ACHN (cell line): ENCODE data around the gene C1orf74.

ENCODE experiments used
- DNase-seq: peaks from one replicate; pipeline ENCODE4 v3.0.0-alpha.2; 2015
- in situ Hi-C: cut with HindIII; loops from 2 replicates; pipeline ENCODE4 v1.10.0; 2017; ENCODE audit warnings: low sequenced_read_pairs, low pct_ligation_motif_present, low pct_unique_long_range_greater_than_20kb

Gene C1orf74

GRCh38 chr1:209755256-209755655 lies 29.1 kb downstream of the C1orf74 start:
- in situ Hi-C loops, result no loop called here
- DNase-seq, result no peak

GRCh38 chr1:209752890-209753289 lies 31.5 kb downstream of the C1orf74 start:
- no peak for DNase-seq
- in situ Hi-C loops, result no loop called here

- in situ Hi-C loops, result no loop called here
- DNase-seq, result no peak
Observed at GRCh38 chr1:209751627-209752231, 32.6 kb downstream of the C1orf74 start.

GRCh38 chr1:209749670-209750323 lies 34.6 kb downstream of the C1orf74 start:
- in situ Hi-C loops, result no loop called here
- no peak for DNase-seq

- in situ Hi-C loops, result no loop called here
- DNase-seq, result no peak
Observed at GRCh38 chr1:209749205-209749604, 35.2 kb downstream of the C1orf74 start.

GRCh38 chr1:209748620-209749019 lies 35.7 kb downstream of the C1orf74 start:
- no peak for DNase-seq
- in situ Hi-C loops, result no loop called here

GRCh38 chr1:209747580-209748262 lies 36.6 kb downstream of the C1orf74 start:
- in situ Hi-C loops, result no loop called here
- DNase-seq, result peak; percentile 99

GRCh38 chr1:209746451-209747165 lies 37.8 kb downstream of the C1orf74 start:
- in situ Hi-C loops, result no loop called here
- no peak for DNase-seq

- in situ Hi-C loops, result no loop called here
- no peak for DNase-seq
Observed at GRCh38 chr1:209743145-209743482, 41.2 kb downstream of the C1orf74 start.

GRCh38 chr1:209742409-209743144 lies 41.8 kb downstream of the C1orf74 start:
- peak; percentile 52 for DNase-seq
- in situ Hi-C loops, result no loop called here

- in situ Hi-C loops, result no loop called here
- DNase-seq, result no peak
Observed at GRCh38 chr1:209741889-209742288, 42.5 kb downstream of the C1orf74 start.

GRCh38 chr1:209741193-209741592 lies 43.2 kb downstream of the C1orf74 start:
- in situ Hi-C loops, result no loop called here

GRCh38 chr1:209738270-209738669 lies 46.1 kb downstream of the C1orf74 start:
- no peak for DNase-seq
- in situ Hi-C loops, result no loop called here

More at GRCh38 chr1:209741193-209741592, 43.2 kb downstream of the C1orf74 start:
- no peak for DNase-seq

GRCh38 chr1:209737118-209737505 lies 47.2 kb downstream of the C1orf74 start:
- no peak for DNase-seq
- in situ Hi-C loops, result no loop called here

- DNase-seq, result no peak
- in situ Hi-C loops, result no loop called here
Observed at GRCh38 chr1:209736490-209737117, 47.8 kb downstream of the C1orf74 start.

- in situ Hi-C loops, result no loop called here
- DNase-seq, result no peak
Observed at GRCh38 chr1:209733409-209734192, 50.8 kb downstream of the C1orf74 start.

GRCh38 chr1:209732725-209733124 lies 51.6 kb downstream of the C1orf74 start:
- in situ Hi-C loops, result no loop called here
- no peak for DNase-seq

GRCh38 chr1:209729436-209729835 lies 54.9 kb downstream of the C1orf74 start:
- in situ Hi-C loops, result no loop called here
- DNase-seq, result no peak
